SK-N-SH (cell line): ENCODE measurements around the gene CTBP1. TPM values are rescaled to one million over a fixed set of nuclear protein-coding genes. Genes with fewer than 3 reads are reported as not detected.

ENCODE experiments used
- CTCF ChIA-PET: fragments of 300-600, 350-600 bp; formaldehyde crosslinking; extraction: SDS; loops from one replicate; lab custom pipeline; 2021; lab: Yijun Ruan, JAX
- POLR2A ChIA-PET: fragments of 350-600 bp; sonication (Branson Sonifier 250); formaldehyde crosslinking; extraction: SDS; loops from one replicate; lab custom pipeline; 2020; ENCODE audit warnings: antibody characterized with exemption, inconsistent platforms; lab: Yijun Ruan, JAX
- DNase-seq: peaks from one replicate; pipeline ENCODE4 v3.0.0; 2012
- H2AFZ ChIP-seq: fragments of 200-600 bp; sonication (generic); 2 replicates; pipeline ENCODE4 v1.8.1; 2016; ENCODE audit warnings: antibody characterized with exemption, mild to moderate bottlenecking, low read depth
- H3F3A ChIP-seq: fragments of 200-600 bp; sonication (generic); replicated peaks from 2 replicates; pipeline ENCODE3; 2016; ENCODE audit warnings: antibody characterized with exemption, mild to moderate bottlenecking; ENCODE audit not compliant: insufficient read depth
- H3K27ac ChIP-seq, 2 experiments: fragments of 200-500 bp in 1 of 2; fragments of 200-600 bp in 1 of 2; sonication (Bioruptor generic) in 1 of 2; sonication (generic), shearing (Covaris generic) in 1 of 2; 2 replicates each; pipeline versions ENCODE4 v1.5.1 to v1.6.1; 2014 to 2016; ENCODE audit warnings: low read depth in 2 of 2, inconsistent platforms in 1 of 2, low read length in 1 of 2, mild to moderate bottlenecking in 1 of 2, mixed read lengths in 1 of 2
- H3K27me3 ChIP-seq: fragments of 200-600 bp; sonication (generic), shearing (Covaris generic); 2 replicates; pipeline ENCODE4 v1.6.1; 2016; ENCODE audit warnings: mixed run types; ENCODE audit not compliant: insufficient read depth
- H3K36me3 ChIP-seq, 2 experiments: fragments of 200-500 bp in 1 of 2; fragments of 200-600 bp in 1 of 2; sonication (Bioruptor generic) in 1 of 2; sonication (generic) in 1 of 2; replicated peaks in 1 of 2; 2 replicates each; pipeline versions ENCODE3 to v1.5.1; 2014 to 2016; ENCODE audit warnings: low read length in 1 of 2, mild to moderate bottlenecking in 1 of 2; ENCODE audit not compliant: insufficient read depth in 2 of 2, control insufficient read depth in 1 of 2
- H3K4me1 ChIP-seq, 2 experiments: fragments of 200-500 bp in 1 of 2; fragments of 200-600 bp in 1 of 2; sonication (Bioruptor generic) in 1 of 2; sonication (generic), shearing (Covaris generic) in 1 of 2; 2 replicates each; pipeline versions ENCODE4 v1.5.1 to v1.6.1; 2014 to 2016; ENCODE audit warnings: low read depth in 1 of 2, low read length in 1 of 2, mixed run types in 1 of 2; ENCODE audit not compliant: insufficient read depth in 2 of 2, control insufficient read depth in 1 of 2
- H3K4me2 ChIP-seq: fragments of 200-600 bp; sonication (generic), shearing (Covaris generic); 2 replicates; pipeline ENCODE4 v1.6.1; 2017; ENCODE audit warnings: mixed run types
- H3K4me3 ChIP-seq, 2 experiments: fragments of 200-500 bp in 1 of 2; fragments of 200-600 bp in 1 of 2; sonication (Bioruptor generic) in 1 of 2; sonication (generic), shearing (Covaris generic) in 1 of 2; 2 replicates each; pipeline versions ENCODE4 v1.5.1 to v1.8.1; 2014 to 2016; ENCODE audit warnings: low read depth in 2 of 2, inconsistent platforms in 1 of 2, low read length in 1 of 2, mild to moderate bottlenecking in 1 of 2, mixed read lengths in 1 of 2, moderate library complexity in 1 of 2
- H3K79me2 ChIP-seq: fragments of 200-600 bp; sonication (generic); 2 replicates; pipeline ENCODE4 v1.8.1; 2017; ENCODE audit warnings: mild to moderate bottlenecking; ENCODE audit not compliant: insufficient read depth
- H3K9ac ChIP-seq: fragments of 200-600 bp; sonication (generic); 2 replicates; pipeline ENCODE4 v1.6.1; 2017; ENCODE audit warnings: mixed run types
- H3K9me2 ChIP-seq: fragments of 200-600 bp; sonication (generic); 2 replicates; pipeline ENCODE4 v1.6.1; 2017; ENCODE audit warnings: mixed run types
- H3K9me3 ChIP-seq: fragments of 200-600 bp; sonication (generic); 2 replicates; pipeline ENCODE4 v1.6.1; 2017; ENCODE audit warnings: mixed run types, mild to moderate bottlenecking, moderate library complexity
- H4K20me1 ChIP-seq: fragments of 200-600 bp; sonication (generic); 2 replicates; pipeline ENCODE4 v1.6.1; 2017; ENCODE audit warnings: mild to moderate bottlenecking, mixed run types; ENCODE audit not compliant: insufficient read depth
- CHD2 ChIP-seq: fragments of 150-350 bp; IDR thresholded peaks from 2 replicates; pipeline ENCODE4 v1.6.1; 2018; ENCODE audit warnings: low read length; ENCODE audit not compliant: partially characterized antibody
- ELF1 ChIP-seq: IDR thresholded peaks from 2 replicates; pipeline ENCODE4 v1.4.0; 2012
- EZH2phosphoT487 ChIP-seq: fragments of 200-600 bp; sonication (generic); IDR thresholded peaks from 2 replicates; pipeline ENCODE4 v1.6.1; 2017; ENCODE audit warnings: low read depth, mixed run types, mild to moderate bottlenecking, antibody characterized with exemption, moderate library complexity, borderline replicate concordance
- GATA2 ChIP-seq: sonication (generic); formaldehyde crosslinking; IDR thresholded peaks from 2 replicates; pipeline ENCODE4 v1.5.0; 2020; ENCODE audit warnings: mild to moderate bottlenecking, missing genetic modification reagents
- NFIC ChIP-seq: IDR thresholded peaks from 2 replicates; pipeline ENCODE4 v1.4.0; 2012; ENCODE audit warnings: borderline replicate concordance
- POLR2AphosphoS5 ChIP-seq: IDR thresholded peaks from 2 replicates; pipeline ENCODE4 v1.6.1; 2012; ENCODE audit warnings: low read depth, low read length
- SIN3A ChIP-seq: IDR thresholded peaks from 2 replicates; pipeline ENCODE4 v1.6.1; 2012; ENCODE audit warnings: low read depth, mild to moderate bottlenecking, low read length, moderate library complexity, borderline replicate concordance
- SMC3 ChIP-seq: IDR thresholded peaks from 2 replicates; pipeline ENCODE4 v1.6.1; 2012; ENCODE audit warnings: low read depth, low read length, improper control_type of control experiment
- TAF1 ChIP-seq: IDR thresholded peaks from 2 replicates; pipeline ENCODE4 v1.6.1; 2012; ENCODE audit warnings: low read depth, mild to moderate bottlenecking, low read length, moderate library complexity, borderline replicate concordance
- TCF12 ChIP-seq: IDR thresholded peaks from 2 replicates; pipeline ENCODE4 v1.4.0; 2012
- WGBS: methylation state at CpG from one replicate; pipeline ENCODE4 v1.1.6; 2017; ENCODE audit warnings: low lambda C conversion rate; 5-methylcytosine and 5-hydroxymethylcytosine counted together
- polyA plus RNA-seq, 3 experiments: library from polyadenylated mRNA; depleted of rRNA; stranded (reverse); fragments of >200 nt; gene quantifications; 2 replicates each; pipeline ENCODE4 v1.2.3, GENCODE V29; 2012
- TF ChIP-seq, protein P1 (sequence below): IDR thresholded peaks from 2 replicates; pipeline ENCODE4 v1.6.1; 2012; ENCODE audit warnings: mild to moderate bottlenecking, low read depth, low read length, moderate library complexity

The CTBP1 gene
- polyA plus RNA-seq, 1 of the 3 experiments (the other 2 are of a cell fraction), result 183 TPM

DNA sequence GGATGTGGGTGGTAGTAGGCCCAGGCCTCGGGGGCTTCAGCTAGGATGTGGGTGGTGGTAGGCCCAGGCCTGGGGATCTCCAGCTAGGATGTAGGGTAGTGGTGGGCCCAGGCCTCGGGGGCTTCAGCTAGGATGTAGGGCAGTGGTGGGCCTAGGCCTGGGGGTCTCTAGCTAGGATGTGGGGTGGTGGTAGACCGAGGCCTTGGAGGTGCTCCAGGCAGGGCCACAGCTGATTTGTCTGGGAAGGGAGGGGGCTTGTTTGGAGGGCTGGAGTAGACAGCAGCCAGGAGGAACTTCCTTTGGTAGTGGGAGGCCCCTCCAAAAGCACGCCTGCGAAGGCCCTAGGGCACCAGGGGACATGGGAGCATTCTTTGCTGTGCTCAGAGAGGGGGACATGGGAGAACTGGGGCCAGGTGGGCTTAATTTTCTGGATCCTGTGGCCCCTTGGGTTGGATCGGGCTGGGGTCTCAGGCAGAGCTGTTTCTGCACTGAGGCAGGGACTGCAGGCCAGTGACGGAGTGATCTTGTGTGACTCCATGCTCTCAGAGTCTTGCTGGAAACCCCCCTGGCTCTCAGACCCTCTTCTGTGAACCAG, 73.2 kb downstream of the CTBP1 start:
- H4K20me1 ChIP-seq, result no peaks in the 10 kb centered on the region
- ChIA-PET POLR2A (interaction anchor here (0.6 to 1.2 kb wide), 2 partner anchors 14 to 66 kb away, joined by 3 read pairs; no protein-coding TSS in a partner anchor), CTCF (interaction anchor here (1.1 to 1.5 kb wide), 3 partner anchors 8 to 45 kb away, joined by 5 to 6 read pairs (median 6); no protein-coding TSS in a partner anchor)
- TF ChIP-seq GATA2 (no peak), TAF1 (no peak), CHD2 (no peak), SIN3A (no peak), POLR2AphosphoS5 (no peak)
- 0 out of 2 replicates have a peak, but pooled peaks cover 5% of the 10 kb centered on the region for H3K9me3 ChIP-seq
- H2AFZ ChIP-seq, result no peak overlapping the region
- WGBS, result 90% methylated on average over 3 of the region's 7 CpGs
- H3K27ac ChIP-seq, result no peak overlapping the region
- H3F3A ChIP-seq, result no peaks in the 10 kb centered on the region
- H3K36me3 ChIP-seq, result no peaks in the 10 kb centered on the region
- H3K4me3 ChIP-seq, result no peak overlapping the region
- no peak overlapping the region for H3K4me2 ChIP-seq
- H3K79me2 ChIP-seq, result no peaks in the 10 kb centered on the region
- H3K4me1 ChIP-seq, result peaks cover 0 to 2% of the 10 kb centered on the region in 2 experiments; a peak in 1 of 4 replicates
- no peak for DNase-seq
- H3K27me3 ChIP-seq, result peaks cover 12% of the 10 kb centered on the region
- no peaks in the 10 kb centered on the region for H3K9me2 ChIP-seq
- no peak overlapping the region for H3K9ac ChIP-seq

GRCh38 chr4:1174941-1175634, 73.8 kb downstream of the CTBP1 start:
- Histone ChIP-seq H3K9me2 (no peaks in the 10 kb centered on the region), H3K4me3 (no peak overlapping the region), H3K4me1 (peaks cover 0 to 2% of the 10 kb centered on the region in 2 experiments; a peak in 1 of 4 replicates), H3K4me2 (no peak overlapping the region), H3K9me3 (0 out of 2 replicates have a peak, but pooled peaks cover 5% of the 10 kb centered on the region), H2AFZ (no peak overlapping the region), H3K9ac (no peak overlapping the region), H3K79me2 (no peaks in the 10 kb centered on the region), H3K36me3 (no peaks in the 10 kb centered on the region), H3F3A (no peaks in the 10 kb centered on the region), H3K27me3 (peaks cover 12% of the 10 kb centered on the region), H4K20me1 (no peaks in the 10 kb centered on the region), H3K27ac (no peak overlapping the region)
- CTCF ChIA-PET, result interaction anchor here (1.0 to 1.5 kb wide), 4 partner anchors 7 to 59 kb away, joined by 4 to 6 read pairs (median 6); no protein-coding TSS in a partner anchor
- POLR2A ChIA-PET, result interaction anchor here (0.6 to 1.2 kb wide), 2 partner anchors 14 to 67 kb away, joined by 3 read pairs; no protein-coding TSS in a partner anchor
- no peak for DNase-seq
- no peak for TF ChIP-seq NFIC
- no peak for TF ChIP-seq SMC3
- WGBS, result 86% methylated on average over 4 of the region's 20 CpGs

- Histone ChIP-seq H2AFZ (no peak overlapping the region), H3K79me2 (no peaks in the 10 kb centered on the region), H3K27me3 (peaks cover 12% of the 10 kb centered on the region), H3F3A (no peaks in the 10 kb centered on the region), H3K4me1 (peaks cover 0 to 2% of the 10 kb centered on the region in 2 experiments; a peak in 1 of 4 replicates), H3K9me3 (no peaks in the 10 kb centered on the region), H3K36me3 (no peaks in the 10 kb centered on the region), H3K9me2 (no peaks in the 10 kb centered on the region), H3K9ac (no peak overlapping the region), H3K4me2 (no peak overlapping the region), H4K20me1 (no peaks in the 10 kb centered on the region), H3K4me3 (no peak overlapping the region), H3K27ac (no peak overlapping the region)
- WGBS, result 77% methylated on average over 13 of the region's 20 CpGs
- DNase-seq, result peak; percentile 38
- ChIA-PET CTCF (interaction anchor here (1.6 kb wide), 1 partner anchor 60 kb away, joined by 4 read pairs; no protein-coding TSS in a partner anchor), POLR2A (no interaction called here)
- TF ChIP-seq ELF1 (no peak), TCF12 (no peak), EZH2phosphoT487 (no peak), GATA2 (no peak), CHD2 (no peak)
- TF ChIP-seq, protein P1, sequence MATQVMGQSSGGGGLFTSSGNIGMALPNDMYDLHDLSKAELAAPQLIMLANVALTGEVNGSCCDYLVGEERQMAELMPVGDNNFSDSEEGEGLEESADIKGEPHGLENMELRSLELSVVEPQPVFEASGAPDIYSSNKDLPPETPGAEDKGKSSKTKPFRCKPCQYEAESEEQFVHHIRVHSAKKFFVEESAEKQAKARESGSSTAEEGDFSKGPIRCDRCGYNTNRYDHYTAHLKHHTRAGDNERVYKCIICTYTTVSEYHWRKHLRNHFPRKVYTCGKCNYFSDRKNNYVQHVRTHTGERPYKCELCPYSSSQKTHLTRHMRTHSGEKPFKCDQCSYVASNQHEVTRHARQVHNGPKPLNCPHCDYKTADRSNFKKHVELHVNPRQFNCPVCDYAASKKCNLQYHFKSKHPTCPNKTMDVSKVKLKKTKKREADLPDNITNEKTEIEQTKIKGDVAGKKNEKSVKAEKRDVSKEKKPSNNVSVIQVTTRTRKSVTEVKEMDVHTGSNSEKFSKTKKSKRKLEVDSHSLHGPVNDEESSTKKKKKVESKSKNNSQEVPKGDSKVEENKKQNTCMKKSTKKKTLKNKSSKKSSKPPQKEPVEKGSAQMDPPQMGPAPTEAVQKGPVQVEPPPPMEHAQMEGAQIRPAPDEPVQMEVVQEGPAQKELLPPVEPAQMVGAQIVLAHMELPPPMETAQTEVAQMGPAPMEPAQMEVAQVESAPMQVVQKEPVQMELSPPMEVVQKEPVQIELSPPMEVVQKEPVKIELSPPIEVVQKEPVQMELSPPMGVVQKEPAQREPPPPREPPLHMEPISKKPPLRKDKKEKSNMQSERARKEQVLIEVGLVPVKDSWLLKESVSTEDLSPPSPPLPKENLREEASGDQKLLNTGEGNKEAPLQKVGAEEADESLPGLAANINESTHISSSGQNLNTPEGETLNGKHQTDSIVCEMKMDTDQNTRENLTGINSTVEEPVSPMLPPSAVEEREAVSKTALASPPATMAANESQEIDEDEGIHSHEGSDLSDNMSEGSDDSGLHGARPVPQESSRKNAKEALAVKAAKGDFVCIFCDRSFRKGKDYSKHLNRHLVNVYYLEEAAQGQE, result no peak
Measured at GRCh38 chr4:1172971-1173757, 75.8 kb downstream of the CTBP1 start.
